OCI-LY7 (cell line): ENCODE results near the gene SNCA. TPM values are rescaled to one million over a fixed set of nuclear protein-coding genes. Genes with fewer than 3 reads are reported as not detected.

Source experiments
- BruUV-seq: library from RNA; stranded (reverse); fragments of 400-500 nt; replicated peaks from 2 replicates; lab custom pipeline; 2021; lab: Mats Ljungman, UMichigan
- CTCF ChIA-PET: fragments of 300-600 bp; sonication (Branson Sonifier 250); formaldehyde crosslinking; loops from one replicate; lab custom pipeline; 2022; ENCODE audit warnings: antibody characterized with exemption; ENCODE audit not compliant: unreplicated experiment; lab: Charles Lee
- POLR2A ChIA-PET: fragments of 300-600 bp; sonication (Branson Sonifier 250); formaldehyde crosslinking; loops from one replicate; lab custom pipeline; 2022; ENCODE audit warnings: antibody characterized with exemption; lab: Charles Lee
- DNase-seq: peaks from one replicate; pipeline ENCODE4 v3.0.0-alpha.2; 2015; ENCODE audit warnings: low spot score
- H2AFZ ChIP-seq: fragments of 200-600 bp; sonication (generic), shearing (Covaris generic); 2 replicates; pipeline ENCODE4 v1.6.1; 2014; ENCODE audit warnings: mild to moderate bottlenecking, antibody characterized with exemption, low read length, moderate library complexity
- H3K27ac ChIP-seq: fragments of 200-600 bp; sonication (generic); 2 replicates; pipeline ENCODE4 v1.5.1; 2014; ENCODE audit warnings: mixed run types, low read depth, mild to moderate bottlenecking, moderate library complexity, low read length, inconsistent platforms; ENCODE audit not compliant: poor library complexity, severe bottlenecking
- H3K36me3 ChIP-seq: fragments of 200-600 bp; sonication (generic); 2 replicates; pipeline ENCODE4 v1.6.1; 2014; ENCODE audit warnings: mild to moderate bottlenecking, antibody characterized with exemption, low read length, moderate library complexity, mixed read lengths; ENCODE audit not compliant: insufficient read depth
- H3K4me1 ChIP-seq: fragments of 200-600 bp; sonication (generic); 2 replicates; pipeline ENCODE4 v1.5.1; 2014; ENCODE audit warnings: mild to moderate bottlenecking, low read length; ENCODE audit not compliant: insufficient read depth, poor library complexity, severe bottlenecking
- H3K4me2 ChIP-seq: fragments of 200-600 bp; sonication (generic); 2 replicates; pipeline ENCODE4 v1.6.1; 2014; ENCODE audit warnings: mild to moderate bottlenecking, low read length
- H3K4me3 ChIP-seq: fragments of 200-600 bp; sonication (generic); 2 replicates; pipeline ENCODE4 v1.5.1; 2014; ENCODE audit warnings: mild to moderate bottlenecking, low read depth, low read length; ENCODE audit not compliant: poor library complexity, severe bottlenecking
- H3K79me2 ChIP-seq: fragments of 200-600 bp; sonication (generic); 2 replicates; pipeline ENCODE4 v1.6.1; 2016; ENCODE audit warnings: low read depth, mild to moderate bottlenecking, low read length, moderate library complexity, mixed read lengths; ENCODE audit not compliant: insufficient read depth
- H3K9me2 ChIP-seq: fragments of 200-600 bp; sonication (generic); 2 replicates; pipeline ENCODE4 v1.6.1; 2016; ENCODE audit warnings: mild to moderate bottlenecking, low read length, mixed read lengths; ENCODE audit not compliant: insufficient read depth
- H3K9me3 ChIP-seq: fragments of 200-600 bp; sonication (generic); 2 replicates; pipeline ENCODE4 v1.6.1; 2014; ENCODE audit warnings: mild to moderate bottlenecking, mixed run types, low read length, mixed read lengths
- H4K20me1 ChIP-seq: fragments of 200-600 bp; sonication (generic); 2 replicates; pipeline ENCODE4 v1.6.1; 2014; ENCODE audit warnings: mild to moderate bottlenecking, antibody characterized with exemption, low read length, moderate library complexity, mixed read lengths; ENCODE audit not compliant: insufficient read depth
- CTCF ChIP-seq: fragments of 200-600 bp; sonication (generic); conservative IDR thresholded peaks from 2 replicates; pipeline ENCODE4 v1.5.1; 2014; ENCODE audit warnings: mild to moderate bottlenecking, antibody characterized with exemption, low read length, moderate library complexity, mixed read lengths
- EZH2phosphoT487 ChIP-seq: fragments of 200-600 bp; sonication (generic); IDR thresholded peaks from 2 replicates; pipeline ENCODE4 v1.6.1; 2018; ENCODE audit warnings: low read depth, borderline replicate concordance, mild to moderate bottlenecking, mixed run types, antibody characterized with exemption, low read length, moderate library complexity, mixed read lengths
- intact Hi-C: fragments of 100-400 bp; cut with micrococcal nuclease; formaldehyde crosslinking; loops from one replicate; pipeline ENCODE4 v1.10.0; 2022; ENCODE audit not compliant: unreplicated experiment
- total RNA-seq, 2 experiments: library from RNA; depleted of rRNA in 1 of 2; stranded (reverse); fragments of >200 nt in 1 of 2; shearing (Covaris generic) in 1 of 2; gene quantifications; 2 replicates each; pipeline ENCODE4 v1.2.3, GENCODE V29; 2014 to 2022

Gene SNCA
- total RNA-seq, 2 experiments from 2014 or later = not detected

GRCh38 chr4:89708903-89709421, 128.0 kb downstream of the SNCA start:
- H3K4me1 ChIP-seq = no peaks in the 10 kb centered on the region
- no peaks in the 10 kb centered on the region for H3K9me3 ChIP-seq
- ChIA-PET CTCF (no interaction called here), POLR2A (no interaction called here)
- H3K4me3 ChIP-seq = no peak overlapping the region
- no peaks in the 10 kb centered on the region for H3K9me2 ChIP-seq
- TF ChIP-seq EZH2phosphoT487 = no peak
- TF ChIP-seq CTCF = no peak
- H3K79me2 ChIP-seq = no peaks in the 10 kb centered on the region
- BruUV-seq = no TSS peak
- no peak overlapping the region for H3K27ac ChIP-seq
- intact Hi-C loops = no loop called here
- no peak for DNase-seq
- no peak overlapping the region for H3K4me2 ChIP-seq
- H3K36me3 ChIP-seq = no peaks in the 10 kb centered on the region
- no peaks in the 10 kb centered on the region for H4K20me1 ChIP-seq
- H2AFZ ChIP-seq = no peak overlapping the region

DNA sequence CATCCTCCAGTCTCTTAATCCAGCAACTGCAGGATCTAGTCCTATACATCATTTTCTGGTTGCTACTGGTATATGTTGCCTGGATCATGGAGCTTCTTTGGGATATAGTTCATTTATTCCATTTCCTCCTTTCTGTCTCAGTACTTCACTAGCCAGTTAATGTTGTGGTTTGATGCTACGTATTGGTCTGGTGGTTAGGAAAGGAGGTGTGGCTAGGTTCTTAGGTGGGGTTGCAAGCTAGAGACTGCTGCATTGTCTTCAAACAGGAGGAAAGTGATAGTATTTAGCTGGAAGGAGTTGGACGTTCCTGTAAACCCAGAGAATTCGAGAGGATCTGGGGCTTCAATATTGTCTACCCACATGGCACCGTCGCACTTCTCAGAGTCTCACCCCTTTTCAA, 129.5 kb downstream of the SNCA start:
- Histone ChIP-seq H3K27ac (no peak overlapping the region), H3K4me3 (no peak overlapping the region), H3K9me3 (no peaks in the 10 kb centered on the region), H3K9me2 (no peaks in the 10 kb centered on the region), H4K20me1 (no peaks in the 10 kb centered on the region), H3K4me2 (no peak overlapping the region), H3K79me2 (no peaks in the 10 kb centered on the region), H2AFZ (no peak overlapping the region), H3K36me3 (no peaks in the 10 kb centered on the region), H3K4me1 (no peaks in the 10 kb centered on the region)
- TF ChIP-seq EZH2phosphoT487 = no peak
- TF ChIP-seq CTCF = no peak
- ChIA-PET POLR2A (no interaction called here), CTCF (no interaction called here)
- DNase-seq = no peak
- intact Hi-C loops = no loop called here
- no TSS peak for BruUV-seq

DNA sequence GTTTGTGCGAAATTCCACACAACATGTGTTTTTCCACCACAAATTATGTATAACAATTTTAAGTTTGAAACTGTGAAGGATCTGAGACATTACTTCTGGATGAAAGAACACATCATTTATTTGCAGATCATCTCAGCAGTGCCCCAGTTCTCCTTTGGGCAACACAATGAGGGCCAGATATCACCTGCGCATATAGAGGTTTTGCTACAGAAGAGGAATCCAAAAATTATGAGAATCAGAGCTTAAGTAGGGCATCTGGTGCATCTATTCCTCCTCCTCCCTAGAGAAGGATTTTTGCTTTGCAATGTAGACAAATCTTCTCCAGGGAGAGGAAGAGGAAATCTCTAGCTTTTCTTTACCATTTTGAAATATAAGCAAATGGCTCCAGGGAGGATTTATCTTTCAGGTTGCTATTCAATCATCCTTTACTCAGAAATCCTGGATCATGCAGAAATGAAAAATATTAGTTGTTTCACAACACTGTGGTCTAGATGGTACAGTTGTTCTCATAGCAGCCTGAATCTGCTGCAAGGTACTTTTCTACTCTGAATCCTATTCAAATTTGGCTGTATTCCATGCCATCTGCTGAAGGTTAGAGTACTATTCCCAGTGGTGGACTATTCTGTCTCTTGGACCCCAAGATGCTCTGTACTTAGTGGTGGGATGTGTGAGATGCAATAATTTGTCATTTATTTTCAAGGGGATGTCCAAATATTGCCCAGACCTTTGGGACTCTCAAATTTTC, 132.1 kb downstream of the SNCA start:
- H3K27ac ChIP-seq = no peak overlapping the region
- H4K20me1 ChIP-seq = no peaks in the 10 kb centered on the region
- H3K79me2 ChIP-seq = no peaks in the 10 kb centered on the region
- H3K36me3 ChIP-seq = no peaks in the 10 kb centered on the region
- BruUV-seq = no TSS peak
- POLR2A ChIA-PET = no interaction called here
- CTCF ChIA-PET = no interaction called here
- no peaks in the 10 kb centered on the region for H3K9me2 ChIP-seq
- H3K9me3 ChIP-seq = no peaks in the 10 kb centered on the region
- DNase-seq = no peak
- no peak overlapping the region for H3K4me3 ChIP-seq
- no peaks in the 10 kb centered on the region for H3K4me1 ChIP-seq
- intact Hi-C loops = no loop called here
- H3K4me2 ChIP-seq = no peak overlapping the region
- TF ChIP-seq EZH2phosphoT487 (no peak), CTCF (no peak)
- no peak overlapping the region for H2AFZ ChIP-seq
